ENCODE measurements around the gene ZWILCH.

GRCh38 chr15:66483131-66483566, 22.0 kb upstream of the ZWILCH start:
- TF ChIP-seq CTCF (conservative IDR thresholded peaks at IDR 0.05; ENCODE audit: low read length) (no peak), EZH2phosphoT487 (IDR thresholded peaks at IDR 0.05; ENCODE audit: borderline replicate concordance, low read depth, low read length) (no peak)
